HepG2 (cell line): ENCODE results near the gene KCNE2. TPM values are rescaled to one million over a fixed set of nuclear protein-coding genes. Genes with fewer than 3 reads are reported as not detected.

Experiments used
- BHLHE40 ChIP-seq: IDR thresholded peaks from 2 replicates; pipeline ENCODE4 v1.6.1; 2011; ENCODE audit warnings: low read length, improper control_type of control experiment
- DPF2 ChIP-seq: sonication (generic); formaldehyde crosslinking; IDR thresholded peaks from 2 replicates; pipeline ENCODE4 v1.4.0; 2020; ENCODE audit warnings: mild to moderate bottlenecking, low read depth, missing genetic modification reagents, borderline replicate concordance
- KDM1A ChIP-seq: IDR thresholded peaks from 2 replicates; pipeline ENCODE4 v1.6.1; 2016; ENCODE audit warnings: missing compliant biosample characterization
- NBN ChIP-seq: fragments of 450-650 bp; conservative IDR thresholded peaks from 2 replicates; pipeline ENCODE4 v1.6.1; 2017
- NFE2 ChIP-seq: sonication (generic); formaldehyde crosslinking; IDR thresholded peaks from 2 replicates; pipeline ENCODE4 v1.4.0; 2020; ENCODE audit warnings: missing genetic modification reagents
- PTBP1 ChIP-seq: fragments of 200-400 bp; formaldehyde crosslinking; IDR thresholded peaks from 2 replicates; pipeline ENCODE4 v1.6.1; 2018; ENCODE audit warnings: low read length, low read depth; ENCODE audit not compliant: poor library complexity, severe bottlenecking
- RBAK ChIP-seq: sonication (generic); formaldehyde crosslinking; IDR thresholded peaks from 2 replicates; pipeline ENCODE4 v1.5.1; 2020; ENCODE audit warnings: mild to moderate bottlenecking, missing genetic modification reagents
- SP4 ChIP-seq: sonication (generic); formaldehyde crosslinking; IDR thresholded peaks from 2 replicates; pipeline ENCODE4 v1.8.1; 2023; ENCODE audit warnings: mild to moderate bottlenecking, missing genetic modification reagents
- TARDBP ChIP-seq: sonication (generic); formaldehyde crosslinking; IDR thresholded peaks from 2 replicates; pipeline ENCODE4 v1.8.0; 2022; ENCODE audit warnings: mild to moderate bottlenecking, missing genetic modification reagents
- TCF7L2 ChIP-seq: IDR thresholded peaks from 2 replicates; pipeline ENCODE4 v1.6.1; 2011; ENCODE audit warnings: mild to moderate bottlenecking, low read depth, low read length, moderate library complexity
- TEAD3 ChIP-seq: optimal IDR thresholded peaks from 2 replicates; pipeline ENCODE3; 2016; ENCODE audit warnings: borderline replicate concordance
- ZBTB7A ChIP-seq: sonication (generic); formaldehyde crosslinking; IDR thresholded peaks from 2 replicates; pipeline ENCODE4 v1.8.0; 2022; ENCODE audit warnings: mild to moderate bottlenecking, missing genetic modification reagents
- ZEB1 ChIP-seq: IDR thresholded peaks from 2 replicates; pipeline ENCODE4 v1.6.1; 2012; ENCODE audit warnings: mild to moderate bottlenecking, low read depth, inconsistent platforms; ENCODE audit not compliant: insufficient replicate concordance
- ZFP1 ChIP-seq: IDR thresholded peaks from 2 replicates; pipeline ENCODE4 v1.6.1; 2016
- ZMYM2 ChIP-seq: sonication (generic); formaldehyde crosslinking; IDR thresholded peaks from 2 replicates; pipeline ENCODE4 v1.8.0; 2022; ENCODE audit warnings: mild to moderate bottlenecking, missing genetic modification reagents
- ZNF331 ChIP-seq: sonication (generic); formaldehyde crosslinking; IDR thresholded peaks from 2 replicates; pipeline ENCODE4 v1.4.0; 2020; ENCODE audit warnings: missing genetic modification reagents
- ZNF460 ChIP-seq: sonication (generic); formaldehyde crosslinking; IDR thresholded peaks from 2 replicates; pipeline ENCODE4 v1.5.1; 2020; ENCODE audit warnings: missing genetic modification reagents, mild to moderate bottlenecking, borderline replicate concordance
- ZNF746 ChIP-seq: sonication (generic); formaldehyde crosslinking; IDR thresholded peaks from 2 replicates; pipeline ENCODE4 v1.8.0; 2022; ENCODE audit warnings: mild to moderate bottlenecking, missing genetic modification reagents
- ZSCAN29 ChIP-seq: sonication (generic); formaldehyde crosslinking; conservative IDR thresholded peaks from 2 replicates; pipeline ENCODE4 v1.4.0; 2020; ENCODE audit warnings: mild to moderate bottlenecking, missing genetic modification reagents
- polyA plus RNA-seq, 8 experiments: library from polyadenylated mRNA; depleted of rRNA in 3 of 8; stranded (reverse) in 7 of 8; unstranded in 1 of 8; fragments of >200 nt; fragmentation: Illumina TruSeq in 4 of 8; extraction: Trizol in 4 of 8; gene quantifications; 2 replicates each; pipeline versions ENCODE4 v1.2.1 to v1.2.3, GENCODE V29; 2011 to 2016; ENCODE audit warnings: low read depth in 4 of 8, missing spikeins in 1 of 8, mixed read lengths in 1 of 8; ENCODE audit not compliant: insufficient read depth in 1 of 8
- total RNA-seq, 5 experiments: library from RNA; depleted of rRNA; stranded (reverse); fragments of >200 nt; fragmentation: Illumina TruSeq; extraction: Trizol; gene quantifications; 2 replicates each; pipeline ENCODE4 v1.2.3, GENCODE V29; 2016; ENCODE audit warnings: low read depth in 1 of 5
- TF ChIP-seq, protein P1 (sequence below), 2 experiments: IDR thresholded peaks; 2 replicates each; pipeline ENCODE4 v1.6.1; 2011 to 2012; ENCODE audit warnings: low read length in 2 of 2, borderline replicate concordance in 1 of 2, low read depth in 1 of 2, mild to moderate bottlenecking in 1 of 2, moderate library complexity in 1 of 2
- TF ChIP-seq, protein P2 (sequence below): sonication (generic); formaldehyde crosslinking; IDR thresholded peaks from 2 replicates; pipeline ENCODE4 v1.5.1; 2020; ENCODE audit warnings: mild to moderate bottlenecking, missing genetic modification reagents, borderline replicate concordance
- TF ChIP-seq, protein P3 (sequence below): sonication (generic); formaldehyde crosslinking; IDR thresholded peaks from 2 replicates; pipeline ENCODE4 v1.5.0; 2020; ENCODE audit warnings: missing genetic modification reagents
- TF ChIP-seq, protein P4 (sequence below): fragments of 450-650 bp; IDR thresholded peaks from 2 replicates; pipeline ENCODE4 v1.6.1; 2017; ENCODE audit warnings: mild to moderate bottlenecking

KCNE2 gene
- total and polyA plus RNA-seq, 2 of the 13 experiments (the other 11 are each of a cell fraction or from before 2014, with no cell fraction given): not detected

DNA sequence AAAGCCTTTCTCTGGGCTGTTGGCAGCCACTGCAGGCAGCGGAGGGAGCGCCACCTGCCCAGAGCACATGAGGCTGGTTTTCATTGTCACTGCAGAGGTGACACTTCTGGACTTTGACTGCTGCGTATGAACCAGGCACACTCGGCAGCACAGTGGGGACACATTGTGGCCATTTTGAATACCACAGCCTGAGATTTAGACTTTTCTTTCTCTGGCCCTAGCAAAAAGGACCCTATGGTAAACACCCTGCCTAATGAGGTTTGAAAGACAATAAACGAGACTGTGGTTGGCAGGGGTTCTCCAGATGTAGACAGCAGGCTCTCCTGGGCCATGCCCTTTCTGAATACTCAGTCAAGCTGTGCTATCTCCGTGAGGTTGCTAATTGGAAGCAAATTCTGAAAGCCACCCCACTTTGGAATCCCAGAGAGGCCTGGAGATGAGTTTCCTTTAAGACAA lies 12.0 kb upstream of the KCNE2 start (continued):
- TF ChIP-seq, protein P1, sequence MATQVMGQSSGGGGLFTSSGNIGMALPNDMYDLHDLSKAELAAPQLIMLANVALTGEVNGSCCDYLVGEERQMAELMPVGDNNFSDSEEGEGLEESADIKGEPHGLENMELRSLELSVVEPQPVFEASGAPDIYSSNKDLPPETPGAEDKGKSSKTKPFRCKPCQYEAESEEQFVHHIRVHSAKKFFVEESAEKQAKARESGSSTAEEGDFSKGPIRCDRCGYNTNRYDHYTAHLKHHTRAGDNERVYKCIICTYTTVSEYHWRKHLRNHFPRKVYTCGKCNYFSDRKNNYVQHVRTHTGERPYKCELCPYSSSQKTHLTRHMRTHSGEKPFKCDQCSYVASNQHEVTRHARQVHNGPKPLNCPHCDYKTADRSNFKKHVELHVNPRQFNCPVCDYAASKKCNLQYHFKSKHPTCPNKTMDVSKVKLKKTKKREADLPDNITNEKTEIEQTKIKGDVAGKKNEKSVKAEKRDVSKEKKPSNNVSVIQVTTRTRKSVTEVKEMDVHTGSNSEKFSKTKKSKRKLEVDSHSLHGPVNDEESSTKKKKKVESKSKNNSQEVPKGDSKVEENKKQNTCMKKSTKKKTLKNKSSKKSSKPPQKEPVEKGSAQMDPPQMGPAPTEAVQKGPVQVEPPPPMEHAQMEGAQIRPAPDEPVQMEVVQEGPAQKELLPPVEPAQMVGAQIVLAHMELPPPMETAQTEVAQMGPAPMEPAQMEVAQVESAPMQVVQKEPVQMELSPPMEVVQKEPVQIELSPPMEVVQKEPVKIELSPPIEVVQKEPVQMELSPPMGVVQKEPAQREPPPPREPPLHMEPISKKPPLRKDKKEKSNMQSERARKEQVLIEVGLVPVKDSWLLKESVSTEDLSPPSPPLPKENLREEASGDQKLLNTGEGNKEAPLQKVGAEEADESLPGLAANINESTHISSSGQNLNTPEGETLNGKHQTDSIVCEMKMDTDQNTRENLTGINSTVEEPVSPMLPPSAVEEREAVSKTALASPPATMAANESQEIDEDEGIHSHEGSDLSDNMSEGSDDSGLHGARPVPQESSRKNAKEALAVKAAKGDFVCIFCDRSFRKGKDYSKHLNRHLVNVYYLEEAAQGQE (IDR thresholded peaks at IDR 0.05; ENCODE audit: borderline replicate concordance in 1 of 2, low read depth in 1 of 2, low read length in 2 of 2): no peak
- no peak for TF ChIP-seq ZBTB7A (CRISPR knock-in tag)
- no peak for TF ChIP-seq ZFP1 (CRISPR knock-in tag)
- peak; percentile 42; the same call in 1 of the 2 replicates for TF ChIP-seq TARDBP (CRISPR knock-in tag)
- TF ChIP-seq DPF2: no peak
- TF ChIP-seq ZEB1: no peak
- TF ChIP-seq NBN: no peak
- TF ChIP-seq, protein P2, sequence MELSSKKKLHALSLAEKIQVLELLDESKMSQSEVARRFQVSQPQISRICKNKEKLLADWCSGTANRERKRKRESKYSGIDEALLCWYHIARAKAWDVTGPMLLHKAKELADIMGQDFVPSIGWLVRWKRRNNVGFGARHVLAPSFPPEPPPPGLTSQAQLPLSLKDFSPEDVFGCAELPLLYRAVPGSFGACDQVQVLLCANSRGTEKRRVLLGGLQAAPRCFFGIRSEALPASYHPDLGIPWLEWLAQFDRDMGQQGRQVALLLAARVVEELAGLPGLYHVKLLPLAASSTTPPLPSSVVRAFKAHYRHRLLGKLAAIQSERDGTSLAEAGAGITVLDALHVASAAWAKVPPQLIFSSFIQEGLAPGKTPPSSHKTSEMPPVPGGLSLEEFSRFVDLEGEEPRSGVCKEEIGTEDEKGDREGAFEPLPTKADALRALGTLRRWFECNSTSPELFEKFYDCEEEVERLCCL (CRISPR knock-in tag): no peak
- TF ChIP-seq ZMYM2 (CRISPR knock-in tag): no peak
- no peak for TF ChIP-seq ZSCAN29
- peak; percentile 88 for TF ChIP-seq ZNF331 (CRISPR knock-in tag)
- no peak for TF ChIP-seq PTBP1
- peak; percentile 61; the same call in 1 of the 2 replicates for TF ChIP-seq BHLHE40
- no peak for TF ChIP-seq RBAK
- TF ChIP-seq SP4: no peak
- TF ChIP-seq TEAD3 (CRISPR knock-in tag): peak; percentile 49
- TF ChIP-seq ZNF460 (CRISPR knock-in tag): no peak
- no peak for TF ChIP-seq ZNF746 (CRISPR knock-in tag)
- TF ChIP-seq, protein P3, sequence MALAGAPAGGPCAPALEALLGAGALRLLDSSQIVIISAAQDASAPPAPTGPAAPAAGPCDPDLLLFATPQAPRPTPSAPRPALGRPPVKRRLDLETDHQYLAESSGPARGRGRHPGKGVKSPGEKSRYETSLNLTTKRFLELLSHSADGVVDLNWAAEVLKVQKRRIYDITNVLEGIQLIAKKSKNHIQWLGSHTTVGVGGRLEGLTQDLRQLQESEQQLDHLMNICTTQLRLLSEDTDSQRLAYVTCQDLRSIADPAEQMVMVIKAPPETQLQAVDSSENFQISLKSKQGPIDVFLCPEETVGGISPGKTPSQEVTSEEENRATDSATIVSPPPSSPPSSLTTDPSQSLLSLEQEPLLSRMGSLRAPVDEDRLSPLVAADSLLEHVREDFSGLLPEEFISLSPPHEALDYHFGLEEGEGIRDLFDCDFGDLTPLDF (CRISPR knock-in tag): no peak
- no peak for TF ChIP-seq NFE2 (CRISPR knock-in tag)
- TF ChIP-seq TCF7L2: no peak
- no peak for TF ChIP-seq KDM1A (CRISPR knock-in tag)
- TF ChIP-seq, protein P4, sequence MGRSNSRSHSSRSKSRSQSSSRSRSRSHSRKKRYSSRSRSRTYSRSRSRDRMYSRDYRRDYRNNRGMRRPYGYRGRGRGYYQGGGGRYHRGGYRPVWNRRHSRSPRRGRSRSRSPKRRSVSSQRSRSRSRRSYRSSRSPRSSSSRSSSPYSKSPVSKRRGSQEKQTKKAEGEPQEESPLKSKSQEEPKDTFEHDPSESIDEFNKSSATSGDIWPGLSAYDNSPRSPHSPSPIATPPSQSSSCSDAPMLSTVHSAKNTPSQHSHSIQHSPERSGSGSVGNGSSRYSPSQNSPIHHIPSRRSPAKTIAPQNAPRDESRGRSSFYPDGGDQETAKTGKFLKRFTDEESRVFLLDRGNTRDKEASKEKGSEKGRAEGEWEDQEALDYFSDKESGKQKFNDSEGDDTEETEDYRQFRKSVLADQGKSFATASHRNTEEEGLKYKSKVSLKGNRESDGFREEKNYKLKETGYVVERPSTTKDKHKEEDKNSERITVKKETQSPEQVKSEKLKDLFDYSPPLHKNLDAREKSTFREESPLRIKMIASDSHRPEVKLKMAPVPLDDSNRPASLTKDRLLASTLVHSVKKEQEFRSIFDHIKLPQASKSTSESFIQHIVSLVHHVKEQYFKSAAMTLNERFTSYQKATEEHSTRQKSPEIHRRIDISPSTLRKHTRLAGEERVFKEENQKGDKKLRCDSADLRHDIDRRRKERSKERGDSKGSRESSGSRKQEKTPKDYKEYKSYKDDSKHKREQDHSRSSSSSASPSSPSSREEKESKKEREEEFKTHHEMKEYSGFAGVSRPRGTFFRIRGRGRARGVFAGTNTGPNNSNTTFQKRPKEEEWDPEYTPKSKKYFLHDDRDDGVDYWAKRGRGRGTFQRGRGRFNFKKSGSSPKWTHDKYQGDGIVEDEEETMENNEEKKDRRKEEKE: no peak
